ENCODE measurements around the gene SLC35B4.
"Not testable (repeated sequence)": the region's sequence is repeated elsewhere in the genome, so short reads cannot be mapped to it uniquely, and the experiment has no call there.

Gene SLC35B4

GRCh38 chr7:134332892-134333291 lies 16.2 kb upstream of the SLC35B4 start:
- DNase-seq (ENCODE audit: low read depth in 1 of 2, low spot score in 1 of 2): no peak

- no peak for DNase-seq (ENCODE audit: low read depth in 1 of 2, low spot score in 1 of 2)
Measured at GRCh38 chr7:134331393-134331792, 14.7 kb upstream of the SLC35B4 start.

GRCh38 chr7:134330974-134331373 lies 14.2 kb upstream of the SLC35B4 start:
- DNase-seq (ENCODE audit: low read depth in 1 of 2, low spot score in 1 of 2): no peak

GRCh38 chr7:134329614-134330346 lies 13.1 kb upstream of the SLC35B4 start:
- DNase-seq (ENCODE audit: low read depth in 1 of 2, low spot score in 1 of 2): no peak

- DNase-seq (ENCODE audit: low read depth in 1 of 2, low spot score in 1 of 2): no peak
Measured at GRCh38 chr7:134328900-134329299, 12.2 kb upstream of the SLC35B4 start.

GRCh38 chr7:134327896-134328295 lies 11.2 kb upstream of the SLC35B4 start:
- DNase-seq (ENCODE audit: low read depth in 1 of 2, low spot score in 1 of 2): peak in 1 of 2 donors; percentile 27

- no peak for DNase-seq (ENCODE audit: low read depth in 1 of 2, low spot score in 1 of 2)
Measured at GRCh38 chr7:134324107-134324506, 7.4 kb upstream of the SLC35B4 start.

GRCh38 chr7:134320201-134320600 lies 3.5 kb upstream of the SLC35B4 start:
- no peak for DNase-seq (ENCODE audit: low read depth in 1 of 2, low spot score in 1 of 2)

GRCh38 chr7:134318443-134318842 lies 1.7 kb upstream of the SLC35B4 start:
- DNase-seq (ENCODE audit: low read depth in 1 of 2, low spot score in 1 of 2): no peak

GRCh38 chr7:134317434-134317833 lies 704 bp upstream of the SLC35B4 start:
- no peak for DNase-seq (ENCODE audit: low read depth in 1 of 2, low spot score in 1 of 2)

- DNase-seq (ENCODE audit: low read depth in 1 of 2, low spot score in 1 of 2): no peak
Measured at GRCh38 chr7:134315679-134316538, 821 bp downstream of the SLC35B4 start.

GRCh38 chr7:134313543-134313942 lies 3.2 kb downstream of the SLC35B4 start:
- DNase-seq (ENCODE audit: low read depth in 1 of 2, low spot score in 1 of 2): no peak

- DNase-seq (ENCODE audit: low read depth in 1 of 2, low spot score in 1 of 2): no peak
Measured at GRCh38 chr7:134312717-134313116, 4.0 kb downstream of the SLC35B4 start.

GRCh38 chr7:134311807-134312206 lies 4.9 kb downstream of the SLC35B4 start:
- no peak for DNase-seq (ENCODE audit: low read depth in 1 of 2, low spot score in 1 of 2)

GRCh38 chr7:134308548-134308947 lies 8.2 kb downstream of the SLC35B4 start:
- DNase-seq (ENCODE audit: low read depth in 1 of 2, low spot score in 1 of 2): no peak

- DNase-seq (ENCODE audit: low read depth in 1 of 2, low spot score in 1 of 2): no peak
Measured at GRCh38 chr7:134307320-134307719, 9.4 kb downstream of the SLC35B4 start.

GRCh38 chr7:134302120-134302519 lies 14.6 kb downstream of the SLC35B4 start:
- DNase-seq (ENCODE audit: low read depth in 1 of 2, low spot score in 1 of 2): no peak

- no peak for DNase-seq (ENCODE audit: low read depth in 1 of 2, low spot score in 1 of 2)
Measured at GRCh38 chr7:134301592-134301991, 15.1 kb downstream of the SLC35B4 start.

- DNase-seq (ENCODE audit: low read depth in 1 of 2, low spot score in 1 of 2): no peak
Measured at GRCh38 chr7:134300988-134301387, 15.7 kb downstream of the SLC35B4 start.

- no peak for DNase-seq (ENCODE audit: low read depth in 1 of 2, low spot score in 1 of 2)
Measured at GRCh38 chr7:134298902-134299683, 17.6 kb downstream of the SLC35B4 start.

GRCh38 chr7:134297489-134297888 lies 19.2 kb downstream of the SLC35B4 start:
- no peak for DNase-seq (ENCODE audit: low read depth in 1 of 2, low spot score in 1 of 2)

GRCh38 chr7:134295982-134296381 lies 20.7 kb downstream of the SLC35B4 start:
- DNase-seq (ENCODE audit: low read depth in 1 of 2, low spot score in 1 of 2): not testable (repeated sequence)
